Keratinocyte (primary cell): ENCODE data around the gene PFKP.

Experiments
- EZH2 ChIP-seq: IDR thresholded peaks from one replicate; pipeline ENCODE4 v1.6.1; 2012; ENCODE audit warnings: inconsistent platforms, mild to moderate bottlenecking, low read length, moderate library complexity
- TF ChIP-seq, protein P1 (sequence below), 3 experiments: IDR thresholded peaks in 1 of 3; conservative IDR thresholded peaks in 1 of 3; optimal IDR thresholded peaks in 1 of 3; 2 replicates in 2 of 3; 3 replicates in 1 of 3; pipeline versions ENCODE3 to v1.5.1; 2011; ENCODE audit warnings: low read length in 3 of 3, mild to moderate bottlenecking in 3 of 3, moderate library complexity in 2 of 3, control low read depth in 1 of 3, inconsistent platforms in 1 of 3; ENCODE audit not compliant: insufficient read depth in 2 of 3; ENCODE audit errors: extremely low read depth in 1 of 3

DNA sequence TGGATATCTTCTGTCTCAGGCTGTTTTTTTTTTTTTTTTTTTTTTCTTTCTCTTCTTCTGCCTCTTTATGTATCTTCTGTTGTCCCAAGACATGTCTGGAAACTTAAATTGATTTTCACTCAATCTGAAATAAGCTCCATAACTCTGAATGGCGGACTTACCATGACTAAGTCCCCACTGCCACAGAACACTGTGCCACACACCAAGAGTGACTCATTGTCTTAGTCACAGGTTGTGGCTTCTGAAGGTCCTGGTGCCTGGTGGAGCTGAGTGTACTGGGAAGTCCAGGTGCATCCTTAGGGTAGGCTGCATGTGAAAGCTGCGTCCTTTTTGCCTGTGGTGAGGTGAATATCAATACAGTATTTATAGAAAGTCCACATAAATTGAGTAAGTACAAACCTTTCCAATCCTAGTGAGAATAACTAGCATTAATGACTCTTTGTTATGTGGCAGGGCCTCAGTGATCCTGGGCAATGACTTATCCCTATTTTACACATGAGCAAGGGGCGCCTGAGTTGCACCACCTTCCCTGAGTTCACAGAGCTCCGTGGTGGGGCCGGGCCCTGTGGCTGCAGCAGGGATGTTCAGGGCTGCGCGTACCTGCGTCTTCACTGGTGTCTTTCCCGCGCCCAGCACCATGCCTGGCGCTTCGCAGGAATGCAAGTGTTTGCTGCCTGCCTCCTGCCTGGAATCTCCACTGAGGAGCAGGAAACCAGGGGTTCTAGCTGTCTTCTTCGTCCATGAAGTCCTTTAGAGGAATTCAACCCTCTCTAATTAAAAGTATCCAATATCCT lies 4.3 kb downstream of the PFKP start:
- TF ChIP-seq, protein P1, sequence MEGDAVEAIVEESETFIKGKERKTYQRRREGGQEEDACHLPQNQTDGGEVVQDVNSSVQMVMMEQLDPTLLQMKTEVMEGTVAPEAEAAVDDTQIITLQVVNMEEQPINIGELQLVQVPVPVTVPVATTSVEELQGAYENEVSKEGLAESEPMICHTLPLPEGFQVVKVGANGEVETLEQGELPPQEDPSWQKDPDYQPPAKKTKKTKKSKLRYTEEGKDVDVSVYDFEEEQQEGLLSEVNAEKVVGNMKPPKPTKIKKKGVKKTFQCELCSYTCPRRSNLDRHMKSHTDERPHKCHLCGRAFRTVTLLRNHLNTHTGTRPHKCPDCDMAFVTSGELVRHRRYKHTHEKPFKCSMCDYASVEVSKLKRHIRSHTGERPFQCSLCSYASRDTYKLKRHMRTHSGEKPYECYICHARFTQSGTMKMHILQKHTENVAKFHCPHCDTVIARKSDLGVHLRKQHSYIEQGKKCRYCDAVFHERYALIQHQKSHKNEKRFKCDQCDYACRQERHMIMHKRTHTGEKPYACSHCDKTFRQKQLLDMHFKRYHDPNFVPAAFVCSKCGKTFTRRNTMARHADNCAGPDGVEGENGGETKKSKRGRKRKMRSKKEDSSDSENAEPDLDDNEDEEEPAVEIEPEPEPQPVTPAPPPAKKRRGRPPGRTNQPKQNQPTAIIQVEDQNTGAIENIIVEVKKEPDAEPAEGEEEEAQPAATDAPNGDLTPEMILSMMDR (optimal IDR thresholded peaks at IDR 0.05 in 1 of 3, IDR thresholded peaks at IDR 0.05 in 1 of 3, conservative IDR thresholded peaks at IDR 0.05 in 1 of 3; ENCODE audit: extremely low read depth in 1 of 3, insufficient read depth in 2 of 3, low read length in 3 of 3): no peak
- no peak for TF ChIP-seq EZH2
